Activated T-cell treated with anti-CD3 and anti-CD28 coated beads, Interleukin-2, amount 50 U/mL, for 1 hour (primary cell): ENCODE results near the gene TFDP1.

Source experiments
- DNase-seq: peaks from one replicate; pipeline ENCODE4 v3.0.0-alpha.2; 2020

The TFDP1 gene

GRCh38 chr13:113668491-113668971 is 84.0 kb downstream of the TFDP1 start:
- peak; percentile 11 for DNase-seq

GRCh38 chr13:113669231-113669754 is 84.7 kb downstream of the TFDP1 start:
- peak; percentile 8 for DNase-seq

- peak; percentile 13 for DNase-seq
Observed at GRCh38 chr13:113669755-113670341, 85.3 kb downstream of the TFDP1 start.

GRCh38 chr13:113670541-113670940 is 86.0 kb downstream of the TFDP1 start:
- DNase-seq, result peak; percentile 7

GRCh38 chr13:113671066-113672001 is 86.8 kb downstream of the TFDP1 start:
- peak; percentile 15 for DNase-seq

- DNase-seq, result peak; percentile 12
Observed at GRCh38 chr13:113672002-113672651, 87.6 kb downstream of the TFDP1 start.
